Activated naive CD4-positive, alpha-beta T cell treated with Interleukin-2 at 50 U/mL for 16 hours (primary cell): ENCODE results near the gene RAB31.

ENCODE experiments used
- DNase-seq: peaks from one replicate; pipeline ENCODE4 v3.0.0-alpha.2; 2020

RAB31 gene

DNA sequence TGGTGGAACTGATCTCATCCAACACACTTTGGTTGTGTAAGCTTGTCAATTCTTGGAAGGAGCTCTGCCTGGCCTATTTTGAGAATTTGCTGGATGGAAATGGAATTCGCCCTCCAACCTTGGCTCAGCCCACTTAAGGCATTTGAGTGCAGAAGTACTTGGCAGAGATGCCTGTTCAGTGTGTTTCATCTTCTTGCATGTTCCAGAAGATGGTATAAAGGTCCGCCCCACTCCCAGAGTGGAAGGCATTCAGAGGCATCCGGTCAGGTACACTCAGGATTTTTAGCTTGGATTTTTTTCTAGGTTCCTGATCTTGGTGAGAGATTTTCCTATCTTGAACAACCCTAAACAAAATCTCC, 116.4 kb downstream of the RAB31 start:
- DNase-seq = no peak

DNA sequence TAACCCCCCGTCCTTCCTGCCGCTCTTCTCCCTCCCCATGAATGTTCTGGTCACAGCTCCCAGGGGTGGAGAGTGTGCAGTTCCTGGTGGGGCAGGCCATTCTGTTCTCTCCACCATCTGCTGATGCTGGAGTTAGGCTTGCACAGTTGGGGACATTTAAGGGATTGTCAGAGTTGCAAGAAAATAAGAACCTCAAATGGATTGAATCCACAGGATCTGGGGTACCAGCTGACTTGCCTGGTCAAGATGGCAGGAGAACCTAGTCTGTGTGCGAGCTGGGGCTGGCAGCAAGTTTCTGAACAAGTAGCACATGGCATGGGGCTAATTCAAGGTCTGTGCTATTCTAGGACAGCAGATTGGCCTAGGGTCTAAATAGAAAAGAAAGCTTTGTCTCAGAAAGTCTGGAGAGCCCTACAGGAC, 116.9 kb downstream of the RAB31 start:
- no peak for DNase-seq

DNA sequence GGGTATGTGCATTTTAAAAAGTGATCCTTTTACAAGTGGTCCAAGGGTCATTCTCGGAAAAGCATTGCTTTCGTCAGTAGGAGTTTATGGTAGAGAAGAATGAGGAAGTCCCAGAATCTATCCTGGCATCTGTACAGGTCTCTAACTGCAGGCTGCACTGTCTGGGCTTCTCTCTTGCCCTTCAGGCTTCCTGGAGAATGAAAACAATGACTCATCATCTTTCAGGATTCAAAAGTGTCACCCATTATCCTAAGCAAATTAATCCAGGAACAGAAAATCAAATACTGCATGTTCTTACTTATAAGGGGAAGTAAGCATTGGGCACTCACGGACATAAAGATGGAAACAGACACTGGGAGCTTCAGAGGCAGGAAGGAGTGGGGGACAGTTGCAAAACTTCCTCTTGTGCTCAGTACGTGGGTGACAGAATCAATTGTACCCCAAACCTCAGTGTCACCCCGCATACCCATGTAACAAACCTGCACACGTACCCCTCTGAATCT, 117.5 kb downstream of the RAB31 start:
- no peak for DNase-seq

DNA sequence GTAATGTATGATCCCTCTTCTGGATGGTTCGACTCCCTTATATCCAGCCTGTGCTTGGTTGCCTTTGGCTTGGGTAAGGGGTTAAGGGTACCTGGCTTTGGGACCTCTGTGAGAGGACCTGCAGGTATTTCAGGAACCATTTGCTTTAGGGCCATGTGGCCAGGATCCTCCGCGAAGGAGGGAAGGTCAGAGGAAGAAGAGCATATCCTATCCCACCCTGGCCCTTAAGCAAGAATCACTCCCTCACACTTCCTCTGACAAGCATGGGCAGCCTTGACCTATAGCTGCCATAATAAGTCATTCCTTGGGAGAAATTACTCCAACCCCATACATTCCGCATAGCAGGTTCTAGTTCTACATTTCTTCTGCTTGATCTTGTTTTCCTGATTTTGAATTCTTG, 118.6 kb downstream of the RAB31 start:
- DNase-seq = no peak

DNA sequence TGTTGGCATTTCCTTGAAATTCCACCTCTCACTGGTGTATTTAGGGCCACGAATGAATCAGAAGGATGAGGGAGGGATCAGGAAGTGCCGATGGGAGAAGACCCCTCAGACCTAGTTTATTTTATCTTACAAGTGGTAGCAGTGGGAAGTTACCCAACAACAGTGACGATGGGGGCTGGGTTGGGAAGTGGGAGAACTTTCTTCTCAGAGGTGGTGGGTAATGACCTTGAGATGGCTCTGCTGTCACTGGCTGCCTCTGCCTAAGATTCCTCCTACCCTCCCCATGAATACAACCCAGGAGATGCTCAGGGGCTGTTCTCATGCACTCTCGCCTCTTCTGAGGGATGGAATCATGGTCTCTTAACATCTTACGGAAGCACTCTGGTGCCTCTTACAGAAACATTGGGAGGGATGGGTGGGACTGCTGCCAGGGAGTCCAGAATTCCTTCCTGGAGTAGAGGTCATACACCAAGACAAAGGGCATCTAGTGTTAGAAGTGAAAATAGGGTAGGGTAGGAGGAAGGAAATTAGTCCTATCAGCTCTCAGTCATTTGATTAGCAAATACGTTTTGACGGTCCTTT, 119.2 kb downstream of the RAB31 start:
- no peak for DNase-seq

DNA sequence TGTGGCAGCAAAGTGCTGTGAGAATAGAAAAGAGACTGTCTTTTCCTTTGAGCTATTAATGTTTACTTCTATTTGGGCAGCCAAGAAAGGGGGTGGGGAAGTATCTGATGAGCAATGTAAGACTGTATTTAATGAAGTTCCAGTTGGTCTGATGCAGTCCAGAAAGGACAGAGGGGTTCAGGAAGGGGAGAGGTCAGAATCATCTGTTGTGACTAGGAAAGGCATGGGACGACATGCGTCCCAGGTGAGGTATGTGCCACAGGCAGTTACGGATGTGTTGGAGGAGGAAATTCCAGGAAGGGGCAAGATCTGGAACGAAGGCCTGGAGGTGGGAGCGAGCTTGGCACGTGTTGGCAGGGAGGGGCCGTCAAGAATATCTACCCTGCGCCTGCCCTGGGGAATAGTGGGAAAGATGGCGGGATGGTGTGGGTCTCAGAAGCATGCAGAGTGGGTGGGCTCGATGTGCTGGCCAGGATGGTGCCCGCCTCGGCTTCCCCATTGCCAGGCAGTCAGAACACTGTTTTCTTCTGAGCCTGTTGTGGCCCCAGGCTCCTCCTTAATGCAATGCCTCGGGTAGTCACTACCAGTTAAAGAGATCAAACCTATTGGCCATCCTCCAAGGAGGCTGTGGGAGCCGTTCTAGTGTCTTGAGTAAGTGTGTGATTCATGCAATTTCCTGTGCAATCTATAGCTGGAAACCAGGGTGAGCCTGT, 119.8 kb downstream of the RAB31 start:
- no peak for DNase-seq

DNA sequence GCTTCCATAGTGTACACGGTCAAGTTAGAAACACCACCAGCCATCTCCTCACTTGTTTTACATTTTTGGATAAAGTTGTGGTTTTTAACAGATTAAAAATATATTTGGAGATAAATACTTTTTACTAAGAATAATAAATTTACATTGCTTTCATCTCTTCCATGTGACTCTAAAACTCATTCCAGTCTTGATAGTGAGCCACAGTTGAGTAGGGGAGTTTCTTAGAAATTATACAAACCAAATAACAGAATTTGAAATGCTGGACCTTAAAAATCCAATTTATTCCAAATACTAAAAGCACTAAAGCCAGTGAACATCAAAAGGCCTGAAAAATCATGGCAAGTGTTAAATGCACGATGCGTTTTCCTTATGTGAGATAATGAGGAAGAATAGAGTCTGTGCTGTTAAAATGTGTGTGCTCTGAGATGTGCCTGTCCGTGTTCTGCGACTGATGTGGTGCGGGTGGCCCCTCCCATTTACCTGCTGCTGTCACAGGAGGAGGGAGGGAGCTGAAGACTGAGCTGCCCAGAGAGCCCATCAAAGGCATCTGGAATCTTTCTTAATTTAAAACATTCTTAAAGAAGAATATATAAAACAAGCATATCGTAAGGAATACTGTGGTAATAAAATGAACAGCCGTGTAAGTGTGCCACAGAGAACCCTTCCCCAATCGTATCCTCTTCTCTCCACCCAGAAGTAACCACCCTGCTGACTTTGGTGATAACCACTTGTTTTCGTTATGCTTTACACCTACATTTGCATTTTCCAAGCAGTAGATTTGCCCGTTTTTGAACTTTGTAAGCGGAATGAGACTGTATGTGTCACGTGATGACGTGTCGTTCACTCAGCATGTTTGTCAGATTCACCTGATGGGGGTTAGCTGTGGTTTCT, 120.7 kb downstream of the RAB31 start:
- no peak for DNase-seq

DNA sequence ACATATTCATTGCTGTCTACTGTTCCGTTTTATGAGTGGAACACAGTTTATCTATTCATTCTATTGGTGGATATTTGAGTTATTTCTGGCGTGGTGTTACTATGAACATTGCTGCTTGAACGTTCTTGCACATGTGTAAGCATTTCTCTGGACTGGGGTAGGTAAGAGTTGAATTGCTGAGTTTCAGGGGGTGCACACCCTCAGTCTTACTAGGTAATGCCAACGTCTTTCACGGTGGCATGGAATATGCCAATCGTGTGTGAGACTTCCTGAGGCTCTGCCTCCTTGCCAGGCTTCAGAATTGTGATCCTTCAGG, 121.3 kb downstream of the RAB31 start:
- DNase-seq = no peak

DNA sequence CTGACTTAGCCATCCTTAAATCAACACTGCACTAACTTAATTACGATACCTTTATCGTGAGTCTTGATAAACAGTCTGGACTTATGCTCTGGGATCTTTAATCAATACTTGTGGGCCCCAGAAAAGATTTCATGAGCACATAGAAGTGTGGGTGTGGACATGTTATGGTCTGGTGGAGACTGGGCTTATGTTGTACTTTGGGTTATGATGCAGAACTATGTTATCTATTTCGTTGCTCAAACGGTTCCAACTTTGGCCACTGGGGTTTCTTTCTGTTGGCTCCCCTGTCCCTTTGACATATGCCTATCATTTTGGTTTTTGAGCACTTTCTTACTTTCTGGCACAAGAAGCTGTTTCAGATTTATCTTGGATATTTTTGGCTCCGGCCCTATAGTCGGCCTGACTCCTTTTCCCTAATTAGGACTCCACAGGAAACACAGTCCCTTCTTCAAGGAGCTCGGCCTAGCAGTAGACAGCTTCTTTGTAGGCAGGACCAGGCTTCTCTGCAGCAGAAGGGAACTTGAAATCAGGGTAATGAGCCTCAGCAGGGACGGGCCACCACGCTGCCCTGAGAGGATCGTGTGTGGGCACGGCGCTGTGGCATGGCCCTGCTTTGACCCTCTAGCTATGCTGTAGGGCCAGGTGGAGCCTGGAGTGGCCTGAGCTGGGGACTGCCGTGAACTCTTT, 123.1 kb downstream of the RAB31 start:
- no peak for DNase-seq

DNA sequence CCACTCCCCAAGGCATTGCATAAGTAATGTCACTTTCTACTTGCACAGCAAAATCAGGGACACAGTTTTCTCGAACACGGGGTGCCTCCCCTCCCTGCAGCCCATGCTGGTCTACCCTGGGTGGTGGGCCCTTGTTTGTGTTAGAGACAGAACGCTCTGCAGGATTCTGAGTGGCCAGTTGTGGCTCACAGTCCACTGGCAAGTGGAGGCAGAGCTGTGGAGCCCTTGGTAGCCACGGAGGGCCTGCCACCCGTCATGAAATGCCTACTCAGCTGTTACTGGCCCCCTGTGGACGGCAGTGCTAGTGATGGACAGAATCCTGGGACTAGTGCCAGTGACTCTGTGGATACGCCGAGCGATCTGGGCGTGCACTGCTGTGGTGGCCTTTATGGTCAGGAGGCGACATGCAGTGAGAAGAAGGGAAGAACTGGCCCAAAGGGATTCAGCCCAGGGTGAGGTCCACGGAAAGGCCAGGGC, 123.7 kb downstream of the RAB31 start:
- no peak for DNase-seq

DNA sequence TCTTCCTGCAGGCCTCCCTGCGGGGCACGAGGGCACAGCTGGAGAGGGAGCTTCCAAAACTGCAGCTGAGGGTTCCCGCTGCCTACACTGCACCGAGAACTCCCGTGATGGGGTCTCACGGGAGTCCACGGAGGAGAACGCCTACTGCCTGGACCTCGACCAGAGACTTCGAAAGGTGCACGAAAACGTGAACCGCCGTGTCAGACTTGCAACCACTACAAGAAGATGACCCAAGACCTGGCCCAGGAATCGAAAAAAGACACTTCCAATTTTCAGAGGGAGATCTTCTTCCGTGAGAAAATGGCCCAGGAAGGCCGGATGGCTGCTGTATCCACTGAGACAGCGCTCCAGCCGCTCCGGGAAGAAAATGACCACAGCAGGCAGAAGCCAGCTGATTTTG, 124.8 kb downstream of the RAB31 start:
- no peak for DNase-seq

DNA sequence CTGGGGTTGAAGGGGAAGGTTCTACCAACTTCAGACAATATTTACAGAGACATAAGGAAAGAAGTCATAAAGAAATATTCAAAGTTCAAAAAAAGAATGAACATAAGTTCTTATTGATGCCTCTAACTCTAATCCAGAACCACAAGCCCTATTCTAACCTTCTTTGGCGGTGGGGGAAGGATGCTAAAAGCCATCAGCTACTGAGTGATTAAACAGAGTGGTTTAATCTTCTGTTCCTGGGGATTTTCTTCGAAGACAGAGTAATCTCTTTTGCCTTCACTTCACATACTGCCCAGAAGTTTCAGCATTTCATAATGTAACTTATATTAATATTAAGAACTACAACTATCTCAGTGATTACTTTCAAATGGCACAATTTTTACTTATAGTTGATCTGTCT, 126.5 kb downstream of the RAB31 start:
- no peak for DNase-seq

DNA sequence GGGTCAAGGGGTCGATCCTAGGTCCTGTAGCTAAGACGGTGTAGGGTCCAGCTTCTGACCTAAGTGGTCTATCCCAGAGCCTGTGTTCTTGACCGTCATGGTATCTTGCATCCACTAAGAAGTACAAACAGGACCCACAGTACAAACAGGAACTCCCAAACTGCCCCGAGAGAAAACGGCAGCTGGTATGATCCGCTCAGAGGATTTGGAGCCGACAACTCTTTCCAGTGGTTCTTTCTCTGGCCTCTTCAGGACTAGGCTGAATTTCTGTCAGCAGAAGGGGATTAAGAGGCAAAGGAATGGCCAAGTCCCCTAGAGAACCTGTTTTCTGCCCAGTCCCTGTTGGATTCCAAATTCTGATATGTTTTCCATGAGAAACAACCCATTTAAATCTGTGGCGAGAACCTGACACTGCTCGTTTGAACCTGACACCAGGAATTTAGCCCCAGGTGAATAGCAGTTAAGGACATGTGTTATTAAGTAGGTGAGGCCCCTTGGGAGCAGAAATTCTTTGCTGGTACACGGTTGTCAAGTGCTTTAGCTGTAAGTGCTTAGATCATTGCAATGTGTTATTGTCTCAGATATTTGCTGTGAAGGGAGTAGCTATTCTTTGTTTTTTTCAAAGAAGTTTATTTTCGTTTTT, 127.1 kb downstream of the RAB31 start:
- DNase-seq = no peak

DNA sequence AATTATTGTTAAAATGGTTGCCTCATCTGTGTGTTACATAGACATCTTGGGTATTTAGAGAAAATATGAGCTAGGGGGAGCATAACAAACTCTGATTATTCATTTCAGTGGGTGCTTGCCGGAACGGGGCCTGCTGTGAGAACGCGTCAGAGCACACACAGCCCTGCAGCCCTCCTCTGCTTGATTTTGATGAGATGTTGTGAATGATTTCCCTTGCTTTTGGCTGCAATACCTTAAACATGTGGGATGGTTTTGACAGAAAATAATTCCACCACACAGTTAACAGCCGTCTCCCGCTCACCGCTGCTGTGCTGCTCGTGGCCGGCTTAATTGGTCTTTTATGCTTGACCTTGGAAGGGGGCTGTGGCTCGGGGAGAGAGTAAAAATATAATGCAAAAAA, 127.7 kb downstream of the RAB31 start:
- DNase-seq = no peak

DNA sequence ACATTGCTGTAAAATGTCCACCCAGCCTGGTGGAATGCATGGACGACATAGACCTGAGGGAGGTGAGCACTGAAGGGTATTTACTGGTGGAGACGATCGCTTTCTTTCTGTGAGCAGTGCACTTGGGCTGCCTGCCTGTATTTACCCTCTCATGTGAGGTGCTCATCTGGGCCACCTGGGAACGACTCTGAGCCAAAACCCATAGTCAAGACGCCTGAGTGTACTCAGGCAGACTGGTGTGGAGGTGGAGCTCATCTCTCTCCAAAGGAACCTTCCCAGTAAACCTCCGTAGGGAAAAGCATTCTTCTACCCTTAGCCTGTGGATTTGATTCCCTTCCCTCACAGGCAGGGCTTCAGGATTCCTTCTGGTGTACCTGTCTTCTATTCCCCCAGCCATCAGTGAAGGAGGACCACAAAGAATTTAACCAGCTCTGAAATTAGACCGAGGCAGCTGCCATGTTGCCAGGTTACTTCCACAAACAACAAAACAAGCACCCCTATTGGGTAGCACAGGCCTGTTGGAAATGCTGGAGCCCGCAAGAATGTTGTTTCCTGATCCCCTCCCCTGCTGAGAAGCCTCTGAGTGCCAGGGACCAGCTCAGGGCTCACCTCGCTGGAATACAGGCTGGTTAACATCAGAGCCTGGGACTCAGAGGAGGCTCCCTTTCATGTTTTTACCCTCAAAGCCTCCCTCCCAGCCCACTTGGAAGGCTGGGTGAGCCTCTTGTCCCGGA, 130.2 kb downstream of the RAB31 start:
- no peak for DNase-seq

DNA sequence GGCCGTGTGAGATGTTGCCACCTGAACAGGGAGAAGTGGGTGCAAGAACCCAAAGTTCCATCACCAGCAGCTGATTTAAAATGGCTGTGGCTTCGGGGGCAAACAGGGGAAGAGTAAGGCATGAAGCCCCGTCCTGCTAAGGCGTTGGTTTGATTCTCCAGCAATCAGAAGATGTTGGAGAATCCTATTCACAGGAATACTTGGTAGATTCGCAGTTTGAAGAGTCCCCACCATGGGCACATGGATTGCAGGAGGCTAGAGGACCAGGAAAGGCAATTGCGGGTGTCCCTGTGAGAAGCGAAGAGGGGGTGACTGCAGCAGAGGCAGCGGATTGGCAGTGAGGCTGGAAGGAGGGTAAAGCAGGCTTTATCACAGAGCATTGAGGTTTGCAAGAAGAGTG, 131.1 kb downstream of the RAB31 start:
- DNase-seq = no peak

DNA sequence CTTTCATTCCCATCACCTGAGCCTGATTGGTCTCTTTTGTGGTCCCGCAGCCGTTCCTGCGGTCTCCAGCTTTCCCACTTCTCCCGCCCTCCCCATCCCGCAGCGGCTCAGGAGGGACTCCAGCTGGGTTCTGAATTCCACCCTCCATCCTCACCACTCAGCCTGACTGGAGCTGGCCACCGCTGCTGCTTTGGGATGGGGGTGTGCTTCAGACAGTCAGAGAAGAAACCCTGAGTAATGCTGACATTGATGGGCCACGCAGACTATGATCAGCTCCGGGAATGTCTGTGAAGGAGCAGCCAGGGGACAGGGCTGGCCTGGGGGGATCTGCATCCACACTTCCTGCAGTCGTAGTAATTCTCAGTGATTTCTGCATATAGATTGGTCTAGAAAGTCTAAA, 131.8 kb downstream of the RAB31 start:
- no peak for DNase-seq

DNA sequence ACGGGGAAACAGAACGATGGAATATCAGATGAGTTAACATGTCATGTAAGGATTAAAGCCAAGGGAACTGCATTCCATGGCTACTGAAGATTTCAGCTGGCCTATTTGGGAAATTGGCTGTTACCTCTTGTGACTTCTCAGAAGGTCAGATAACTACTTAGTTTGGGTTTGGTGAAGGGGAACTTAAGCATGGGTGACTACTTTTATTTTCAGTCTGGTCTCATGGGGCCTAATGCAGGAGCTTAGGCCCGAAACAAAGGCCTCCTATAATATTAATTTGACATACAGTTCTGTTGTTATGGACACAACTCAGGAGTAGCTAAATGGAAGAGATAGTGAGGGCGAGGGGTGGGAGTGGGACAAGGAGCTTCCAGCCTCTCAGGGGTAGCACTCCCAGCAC, 133.7 kb downstream of the RAB31 start:
- no peak for DNase-seq

DNA sequence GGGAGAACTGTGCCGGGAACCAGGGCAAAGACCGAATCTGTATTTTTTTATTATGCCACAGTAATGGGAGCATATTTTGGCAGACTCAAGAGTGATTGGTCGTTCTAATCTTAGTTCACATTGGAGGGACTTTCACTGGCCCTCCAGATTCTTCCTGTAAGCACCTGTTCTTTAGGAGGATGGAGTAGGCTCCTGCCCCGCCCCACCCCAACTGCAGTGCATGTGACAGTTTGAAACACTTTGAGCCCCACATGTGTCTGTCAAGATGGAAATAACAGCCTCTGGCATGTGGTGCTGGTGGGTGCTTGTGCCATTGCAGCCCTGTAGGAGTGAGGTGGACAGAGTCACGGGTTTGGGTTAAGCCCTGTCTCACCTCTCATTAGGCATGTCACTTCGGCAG, 134.3 kb downstream of the RAB31 start:
- DNase-seq = no peak

DNA sequence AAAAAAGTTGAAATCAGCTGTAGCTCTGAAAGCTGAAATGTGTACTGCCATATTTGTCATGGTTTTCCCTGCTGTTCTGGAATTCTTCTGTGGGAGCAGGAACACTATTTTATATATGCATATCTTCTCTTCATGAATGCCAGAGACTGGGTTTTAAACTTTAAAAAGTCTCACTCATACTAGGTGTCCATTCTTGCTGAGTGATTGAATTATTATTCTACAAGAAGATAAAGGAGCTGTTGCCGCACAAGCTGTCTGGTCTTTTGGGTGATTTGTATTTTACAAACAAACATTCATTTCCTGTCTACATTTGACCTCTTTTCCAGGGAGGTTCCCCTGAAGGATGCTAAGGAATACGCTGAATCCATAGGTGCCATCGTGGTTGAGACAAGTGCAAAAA, 137.2 kb downstream of the RAB31 start:
- DNase-seq = no peak

DNA sequence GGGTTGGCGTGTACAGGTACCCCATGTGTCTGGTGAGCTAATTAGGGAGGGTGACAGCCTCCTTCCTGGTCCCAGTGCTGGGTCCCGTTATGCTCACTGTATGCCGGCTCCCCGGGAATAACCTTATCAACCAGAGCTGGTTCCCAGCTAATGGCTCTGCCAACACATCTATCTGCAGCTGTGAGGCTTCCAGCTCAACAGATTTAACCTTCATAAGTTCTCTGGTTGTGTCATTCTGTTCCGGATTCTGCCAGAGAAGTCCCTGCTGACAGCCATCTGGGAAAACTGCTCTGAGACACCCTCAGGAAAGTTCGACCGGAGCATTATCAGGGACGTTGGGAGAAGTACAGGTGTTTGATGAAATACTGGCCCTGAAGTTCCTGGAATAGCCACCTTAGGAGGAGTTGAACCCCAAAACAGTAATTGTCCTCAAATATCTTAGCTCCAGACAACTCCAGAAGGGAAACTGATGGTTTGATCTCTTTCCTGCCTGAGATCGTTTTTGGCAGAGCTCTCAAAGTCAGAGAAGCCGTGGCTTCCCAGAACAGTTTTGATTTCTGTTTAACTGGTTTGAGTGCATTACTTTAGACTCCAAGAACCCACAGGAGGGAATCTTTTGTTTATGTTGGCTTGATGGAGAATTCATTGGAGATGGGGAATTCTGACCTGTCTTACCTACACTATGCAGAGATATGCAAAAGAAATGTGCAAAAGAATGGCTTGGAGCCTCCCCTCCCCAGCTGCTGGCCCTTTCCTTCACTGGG, 138.2 kb downstream of the RAB31 start:
- no peak for DNase-seq
